ENCODE results near the gene TMEM178B. TPM values are rescaled to one million over a fixed set of nuclear protein-coding genes. Genes with fewer than 3 reads are reported as not detected.

TMEM178B gene
- total RNA-seq, 1 experiment from 2014 or later, result not detected

GRCh38 chr7:141238596-141239243 is 164.9 kb downstream of the TMEM178B start:
- Histone ChIP-seq H3K27me3 (ENCODE audit: insufficient read depth, low read depth) (peaks cover 71% of the 10 kb centered on the region), H3K4me3 (no peak overlapping the region), H3K27ac (no peak overlapping the region), H3K4me1 (replicated peaks; ENCODE audit: insufficient read depth) (no peaks in the 10 kb centered on the region), H4K20me1 (ENCODE audit: insufficient read depth) (no peaks in the 10 kb centered on the region), H3K36me3 (ENCODE audit: low read depth) (no peaks in the 10 kb centered on the region), H3K4me2 (no peak overlapping the region), H3K79me2 (ENCODE audit: low read depth) (no peaks in the 10 kb centered on the region), H3K9me3 (ENCODE audit: insufficient read depth, low read depth) (no peaks in the 10 kb centered on the region), H3K9me2 (ENCODE audit: insufficient read depth) (no peaks in the 10 kb centered on the region), H3F3A (ENCODE audit: insufficient read depth, low read depth) (no peaks in the 10 kb centered on the region), H2AFZ (no peak overlapping the region)
- ChIA-PET CTCF (no interaction called here), POLR2A (ENCODE audit: unreplicated experiment) (no interaction called here)
- TF ChIP-seq EZH2 (IDR thresholded peaks at IDR 0.05; ENCODE audit: low read depth) (no peak), CTCF (conservative IDR thresholded peaks at IDR 0.05) (no peak)
- intact Hi-C loops (cut with micrococcal nuclease; ENCODE audit: unreplicated experiment), result no loop called here
- no peak for DNase-seq
- BruUV-seq (replicated peaks), result no TSS peak

GRCh38 chr7:141239661-141240060 is 165.8 kb downstream of the TMEM178B start:
- H3K4me3 ChIP-seq, result no peak overlapping the region
- no peaks in the 10 kb centered on the region for H3K36me3 ChIP-seq (ENCODE audit: low read depth)
- no peaks in the 10 kb centered on the region for H3K9me3 ChIP-seq (ENCODE audit: insufficient read depth, low read depth)
- H2AFZ ChIP-seq, result no peak overlapping the region
- no peak overlapping the region for H3K27ac ChIP-seq
- TF ChIP-seq EZH2 (IDR thresholded peaks at IDR 0.05; ENCODE audit: low read depth) (no peak), CTCF (conservative IDR thresholded peaks at IDR 0.05) (no peak)
- DNase-seq, result no peak
- H3K79me2 ChIP-seq (ENCODE audit: low read depth), result no peaks in the 10 kb centered on the region
- BruUV-seq (replicated peaks), result no TSS peak
- intact Hi-C loops (cut with micrococcal nuclease; ENCODE audit: unreplicated experiment), result no loop called here
- no peaks in the 10 kb centered on the region for H4K20me1 ChIP-seq (ENCODE audit: insufficient read depth)
- H3K4me2 ChIP-seq, result no peak overlapping the region
- H3K9me2 ChIP-seq (ENCODE audit: insufficient read depth), result no peaks in the 10 kb centered on the region
- CTCF ChIA-PET, result no interaction called here
- H3K4me1 ChIP-seq (replicated peaks; ENCODE audit: insufficient read depth), result no peaks in the 10 kb centered on the region
- H3K27me3 ChIP-seq (ENCODE audit: insufficient read depth, low read depth), result peaks cover 81% of the 10 kb centered on the region
- POLR2A ChIA-PET (ENCODE audit: unreplicated experiment), result no interaction called here
- H3F3A ChIP-seq (ENCODE audit: insufficient read depth, low read depth), result no peaks in the 10 kb centered on the region

GRCh38 chr7:141242568-141242967 is 168.7 kb downstream of the TMEM178B start:
- Histone ChIP-seq H3K9me2 (ENCODE audit: insufficient read depth) (no peaks in the 10 kb centered on the region), H3K4me1 (replicated peaks; ENCODE audit: insufficient read depth) (no peaks in the 10 kb centered on the region), H3K36me3 (ENCODE audit: low read depth) (no peaks in the 10 kb centered on the region), H3K4me3 (no peak overlapping the region), H3F3A (ENCODE audit: insufficient read depth, low read depth) (no peaks in the 10 kb centered on the region), H3K79me2 (ENCODE audit: low read depth) (no peaks in the 10 kb centered on the region), H3K4me2 (no peak overlapping the region), H4K20me1 (ENCODE audit: insufficient read depth) (no peaks in the 10 kb centered on the region), H3K27ac (no peak overlapping the region), H2AFZ (no peak overlapping the region), H3K9me3 (ENCODE audit: insufficient read depth, low read depth) (no peaks in the 10 kb centered on the region), H3K27me3 (ENCODE audit: insufficient read depth, low read depth) (peaks cover 94% of the 10 kb centered on the region)
- no peak for DNase-seq
- intact Hi-C loops (cut with micrococcal nuclease; ENCODE audit: unreplicated experiment), result no loop called here
- ChIA-PET CTCF (no interaction called here), POLR2A (ENCODE audit: unreplicated experiment) (no interaction called here)
- no peak for TF ChIP-seq EZH2 (IDR thresholded peaks at IDR 0.05; ENCODE audit: low read depth)
- TF ChIP-seq CTCF (conservative IDR thresholded peaks at IDR 0.05), result no peak
- no TSS peak for BruUV-seq (replicated peaks)

All from PC-9 (cell line).